Measurements from ENCODE around the gene ARRB2. TPM values are rescaled to one million over a fixed set of nuclear protein-coding genes. Genes with fewer than 3 reads are reported as not detected.
A peak's percentile ranks its signal among the peaks of the same experiment; 100 is the strongest.

The ARRB2 gene
- total RNA-seq, 1 experiment from 2014 or later: 10.5 TPM

DNA sequence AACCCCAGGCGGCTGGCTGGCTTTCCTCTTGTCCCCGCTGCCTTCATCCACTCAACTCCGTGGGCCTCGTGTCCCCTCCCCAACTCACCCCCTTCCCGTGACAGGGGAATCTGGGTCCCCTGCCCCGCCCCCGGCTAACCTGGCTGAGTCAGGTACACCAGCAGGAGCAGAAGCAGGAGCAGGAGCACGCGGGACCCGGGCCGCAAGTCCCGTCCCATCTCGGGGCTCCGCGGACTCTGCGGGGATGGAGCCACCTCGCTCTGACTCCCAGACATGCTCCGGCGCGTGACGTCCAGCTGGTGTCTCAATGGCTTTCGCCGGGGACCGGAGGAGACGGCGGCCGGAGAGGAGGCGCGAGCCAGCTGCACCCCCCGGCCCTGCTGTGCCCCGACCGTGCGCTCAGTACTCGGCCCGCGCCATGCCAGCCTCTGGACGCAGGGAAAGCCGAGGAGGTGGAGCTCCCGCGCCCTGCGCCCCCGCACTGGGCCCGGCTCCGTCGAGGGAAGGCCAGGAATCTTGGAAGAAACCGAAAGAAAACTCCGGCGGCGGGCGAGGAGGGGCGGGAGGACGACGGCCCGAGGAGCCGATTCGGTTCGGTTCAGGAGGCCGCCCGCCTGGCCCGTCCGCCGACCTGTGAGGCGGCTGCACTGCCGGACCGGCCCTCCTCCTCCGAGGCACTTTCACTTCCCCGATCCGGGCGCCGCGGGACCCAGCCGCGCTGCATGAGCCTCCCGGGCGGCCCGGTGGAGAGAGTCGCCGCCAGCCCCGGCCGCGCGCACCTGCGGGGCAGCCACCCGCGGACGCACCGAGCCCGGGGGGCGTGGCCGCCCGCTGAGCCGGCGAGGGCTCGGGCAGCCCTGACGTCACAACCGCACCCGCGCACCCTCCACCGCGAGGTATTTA lies 28.9 kb downstream of the ARRB2 start, which contains the start of the genes CXCL16 and ZMYND15:
Gene CXCL16 (minus strand): TSS at position 807 of the 903 bp plus-strand sequence. CDS start 589 bp downstream, at position 218.
Gene ZMYND15 (plus strand): TSS at position 712 of the 903 bp plus-strand sequence. CDS start 716 bp downstream, outside the sequence.
- Histone ChIP-seq H3K9me3 (no peaks in the 10 kb centered on the region), H3K4me3 (peak within 1 kb of the TSS; percentile 58), H3K36me3 (no peaks in the 10 kb centered on the region), H3K27me3 (no peaks in the 10 kb centered on the region)
- peak; percentile 56 for DNase-seq

DNA sequence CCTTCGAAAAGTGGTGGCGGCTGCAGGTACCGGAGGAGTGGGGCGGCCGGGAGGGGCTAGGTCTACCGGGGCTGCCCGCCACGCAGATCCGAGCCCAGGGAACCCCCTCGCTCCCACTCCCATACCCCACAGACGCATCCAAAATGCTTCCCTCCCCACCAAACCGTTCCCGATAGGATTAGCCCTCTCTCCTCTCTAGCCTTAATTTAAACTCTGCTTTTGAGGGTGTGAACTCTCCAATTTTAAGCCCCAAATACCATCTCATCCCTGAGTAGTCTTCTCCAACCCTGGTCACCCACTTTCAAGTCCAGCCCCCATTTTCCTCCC lies 29.6 kb downstream of the ARRB2 start:
- H3K9me3 ChIP-seq: no peaks in the 10 kb centered on the region
- no peaks in the 10 kb centered on the region for H3K27me3 ChIP-seq
- DNase-seq: no peak
- no peak overlapping the region for H3K4me3 ChIP-seq
- no peaks in the 10 kb centered on the region for H3K36me3 ChIP-seq

DNA sequence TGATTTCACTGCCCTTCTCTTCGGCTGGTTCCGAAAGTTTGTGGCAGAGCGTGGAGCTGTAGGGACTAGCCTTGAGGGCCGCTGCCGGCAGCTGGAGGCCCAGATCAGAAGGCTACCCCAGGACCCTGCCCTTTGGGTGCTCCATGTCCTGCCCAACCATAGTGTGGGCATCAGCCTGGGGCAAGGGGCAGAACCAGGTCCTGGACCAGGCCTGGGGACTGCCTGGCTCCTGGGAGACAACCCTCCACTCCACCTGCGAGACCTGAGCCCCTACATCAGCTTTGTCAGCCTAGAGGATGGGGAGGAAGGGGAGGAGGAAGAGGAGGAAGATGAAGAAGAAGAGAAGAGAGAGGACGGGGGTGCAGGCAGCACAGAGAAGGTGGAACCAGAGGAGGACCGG lies 30.2 kb downstream of the ARRB2 start:
- Histone ChIP-seq H3K27me3 (no peaks in the 10 kb centered on the region), H3K36me3 (no peaks in the 10 kb centered on the region), H3K4me3 (no peak overlapping the region), H3K9me3 (no peaks in the 10 kb centered on the region)
- DNase-seq: no peak

DNA sequence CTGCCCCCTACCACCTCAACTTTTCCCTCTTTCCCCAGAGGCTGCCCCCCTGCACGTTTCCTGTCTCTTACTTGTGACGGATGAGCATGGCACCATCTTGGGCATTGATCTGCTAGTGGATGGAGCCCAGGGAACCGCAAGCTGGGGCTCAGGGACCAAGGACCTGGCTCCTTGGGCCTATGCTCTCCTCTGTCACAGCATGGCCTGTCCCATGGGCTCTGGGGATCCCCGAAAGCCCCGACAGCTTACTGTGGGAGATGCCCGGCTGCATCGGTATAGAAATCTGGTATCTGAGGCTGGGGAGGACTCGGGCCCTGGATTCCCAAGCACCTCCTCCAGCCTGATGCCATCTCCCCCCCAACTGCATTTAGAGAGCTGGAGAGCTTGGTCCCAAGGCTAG lies 31.1 kb downstream of the ARRB2 start:
- H3K9me3 ChIP-seq: no peaks in the 10 kb centered on the region
- DNase-seq: no peak
- no peaks in the 10 kb centered on the region for H3K36me3 ChIP-seq
- no peaks in the 10 kb centered on the region for H3K27me3 ChIP-seq
- no peak overlapping the region for H3K4me3 ChIP-seq

GRCh38 chr17:4742133-4742532 lies 31.7 kb downstream of the ARRB2 start:
- Histone ChIP-seq H3K9me3 (no peaks in the 10 kb centered on the region), H3K27me3 (no peaks in the 10 kb centered on the region), H3K36me3 (no peaks in the 10 kb centered on the region), H3K4me3 (no peak overlapping the region)
- DNase-seq: peak; percentile 4

DNA sequence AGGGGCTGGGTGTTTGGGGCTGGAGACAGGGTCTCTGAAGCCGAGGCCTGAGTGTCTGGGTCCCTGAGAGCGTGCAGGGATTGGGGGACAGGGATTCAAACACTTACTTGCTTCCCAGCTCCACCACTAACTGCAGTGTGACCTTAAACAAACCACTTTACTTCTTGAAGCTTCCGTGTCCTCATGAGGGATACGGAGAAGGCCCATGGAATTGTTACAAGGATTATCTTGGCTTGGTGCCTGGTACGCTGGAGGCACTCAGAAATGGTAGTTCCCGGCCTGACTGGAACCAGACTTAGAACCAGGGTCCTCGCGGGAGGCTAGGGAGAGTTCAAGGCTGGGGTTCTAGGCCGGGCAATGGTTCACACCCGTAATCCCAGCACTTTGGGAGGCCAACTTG lies 32.2 kb downstream of the ARRB2 start:
- no peaks in the 10 kb centered on the region for H3K9me3 ChIP-seq
- no peaks in the 10 kb centered on the region for H3K27me3 ChIP-seq
- no peak overlapping the region for H3K4me3 ChIP-seq
- no peak for DNase-seq
- H3K36me3 ChIP-seq: no peaks in the 10 kb centered on the region

GRCh38 chr17:4743216-4743615 lies 32.8 kb downstream of the ARRB2 start:
- no peaks in the 10 kb centered on the region for H3K27me3 ChIP-seq

DNA sequence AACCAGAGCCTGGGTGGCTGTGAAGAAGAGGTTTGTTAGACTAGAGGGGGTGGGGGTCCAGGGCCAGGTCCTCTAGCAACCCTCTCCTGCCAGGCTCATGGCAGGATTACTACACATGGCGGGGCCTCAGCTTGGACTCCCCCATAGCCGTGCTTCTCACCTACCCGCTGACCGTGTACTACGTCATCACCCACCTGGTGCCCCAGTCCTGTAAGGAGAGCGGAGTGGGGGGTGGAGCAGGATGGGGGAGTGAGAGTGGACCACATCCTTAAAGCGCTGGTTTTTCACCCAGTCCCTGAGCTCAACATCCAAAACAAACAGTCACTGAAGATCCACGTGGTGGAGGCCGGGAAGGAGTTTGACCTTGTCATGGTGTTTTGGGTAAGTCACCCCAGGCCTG lies 33.5 kb downstream of the ARRB2 start:
- Histone ChIP-seq H3K36me3 (no peaks in the 10 kb centered on the region), H3K27me3 (no peaks in the 10 kb centered on the region), H3K4me3 (no peak overlapping the region), H3K9me3 (no peaks in the 10 kb centered on the region)
- DNase-seq: no peak

More at GRCh38 chr17:4743216-4743615, 32.8 kb downstream of the ARRB2 start:
- no peak for DNase-seq
- Histone ChIP-seq H3K36me3 (no peaks in the 10 kb centered on the region), H3K4me3 (no peak overlapping the region), H3K9me3 (no peaks in the 10 kb centered on the region)

DNA sequence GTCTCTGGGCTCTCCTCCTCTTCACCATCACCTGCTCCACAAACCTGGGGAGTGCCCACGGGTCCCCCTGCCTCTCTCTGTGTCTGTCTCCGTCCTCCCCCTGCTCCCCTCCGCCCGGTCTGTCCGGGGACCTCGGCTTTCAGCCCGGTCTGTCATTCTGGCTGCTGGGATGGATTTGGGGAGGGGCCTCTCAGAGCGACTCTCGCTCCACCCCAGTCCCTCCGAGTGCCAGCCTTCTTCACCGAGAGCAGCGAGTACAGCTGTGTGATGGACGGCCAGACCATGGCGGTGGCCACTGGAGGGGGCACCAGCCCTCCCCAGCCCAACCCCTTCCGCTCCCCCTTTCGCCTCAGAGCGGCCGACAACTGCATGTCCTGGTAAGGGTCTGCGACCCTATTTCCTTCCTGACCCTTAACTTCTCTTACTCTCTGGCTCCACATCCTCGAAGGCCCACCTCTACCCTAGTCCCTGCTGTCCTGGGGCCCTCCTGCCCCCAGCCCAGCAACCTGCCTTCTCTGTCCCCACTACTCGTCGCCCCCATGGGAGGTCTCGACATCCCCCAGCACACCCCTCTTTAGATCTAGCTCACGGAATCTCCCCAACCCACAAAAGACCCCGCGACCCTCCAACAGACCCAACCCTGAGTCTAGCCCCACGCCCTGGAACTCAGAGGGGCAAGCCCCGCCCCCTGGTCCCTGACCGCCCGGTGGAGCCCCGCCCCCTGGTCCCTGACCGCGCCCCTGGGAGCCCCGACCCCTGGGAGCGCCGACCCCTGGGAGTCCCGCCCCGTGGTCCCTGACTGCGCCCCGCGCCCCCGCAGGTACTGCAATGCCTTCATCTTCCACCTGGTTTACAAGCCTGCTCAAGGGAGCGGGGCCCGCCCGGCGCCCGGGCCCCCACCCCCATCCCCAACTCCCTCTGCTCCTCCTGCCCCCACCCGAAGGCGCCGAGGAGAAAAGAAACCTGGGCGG lies 34.9 kb downstream of the ARRB2 start:
- H3K4me3 ChIP-seq: no peak overlapping the region
- no peak for DNase-seq
- H3K9me3 ChIP-seq: no peaks in the 10 kb centered on the region
- H3K27me3 ChIP-seq: no peaks in the 10 kb centered on the region
- no peaks in the 10 kb centered on the region for H3K36me3 ChIP-seq

DNA sequence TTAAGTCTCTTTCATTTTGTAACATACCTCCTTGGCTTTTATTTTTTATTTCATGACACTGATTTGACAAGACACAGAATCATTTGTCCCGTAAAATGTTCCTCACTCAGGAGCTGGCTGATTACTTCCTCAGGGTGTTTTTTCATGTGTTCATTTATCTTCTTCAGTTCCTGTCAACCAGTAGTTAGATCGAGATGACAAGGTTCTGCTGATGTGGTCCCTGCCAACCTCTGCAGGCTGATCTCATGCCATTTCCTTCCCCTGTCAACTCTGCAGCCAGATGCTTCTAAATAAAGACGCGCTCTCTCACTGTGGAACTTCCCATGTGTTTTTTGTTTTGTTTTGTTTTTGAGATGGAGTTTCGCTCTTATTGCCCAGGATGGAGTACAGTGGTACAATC lies 37.4 kb downstream of the ARRB2 start:
- Histone ChIP-seq H3K27me3 (peaks cover 6% of the 10 kb centered on the region), H3K9me3 (no peaks in the 10 kb centered on the region), H3K4me3 (no peak overlapping the region), H3K36me3 (no peaks in the 10 kb centered on the region)
- DNase-seq: no peak

DNA sequence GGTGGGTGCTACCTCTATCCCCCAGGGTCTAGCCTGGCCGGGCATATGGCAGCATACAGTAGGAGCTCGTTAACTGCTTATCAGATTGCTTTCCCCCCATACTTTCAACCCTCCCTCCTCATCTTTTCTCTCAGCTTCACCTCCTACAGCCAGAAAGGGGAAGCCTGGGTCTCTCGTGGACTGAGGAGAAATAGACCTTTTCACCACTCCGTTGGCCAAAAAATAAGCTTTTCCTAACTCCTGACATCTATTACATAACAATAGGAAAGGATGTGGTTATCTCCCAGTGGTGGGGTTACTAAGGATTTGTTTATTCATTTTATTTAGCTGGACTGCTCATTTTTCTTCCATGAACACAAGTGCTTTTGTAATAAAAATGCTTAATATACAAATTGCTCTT lies 38.3 kb downstream of the ARRB2 start:
- DNase-seq: no peak
- H3K9me3 ChIP-seq: no peaks in the 10 kb centered on the region
- H3K4me3 ChIP-seq: no peak overlapping the region
- H3K27me3 ChIP-seq: peaks cover 6% of the 10 kb centered on the region
- H3K36me3 ChIP-seq: no peaks in the 10 kb centered on the region

DNA sequence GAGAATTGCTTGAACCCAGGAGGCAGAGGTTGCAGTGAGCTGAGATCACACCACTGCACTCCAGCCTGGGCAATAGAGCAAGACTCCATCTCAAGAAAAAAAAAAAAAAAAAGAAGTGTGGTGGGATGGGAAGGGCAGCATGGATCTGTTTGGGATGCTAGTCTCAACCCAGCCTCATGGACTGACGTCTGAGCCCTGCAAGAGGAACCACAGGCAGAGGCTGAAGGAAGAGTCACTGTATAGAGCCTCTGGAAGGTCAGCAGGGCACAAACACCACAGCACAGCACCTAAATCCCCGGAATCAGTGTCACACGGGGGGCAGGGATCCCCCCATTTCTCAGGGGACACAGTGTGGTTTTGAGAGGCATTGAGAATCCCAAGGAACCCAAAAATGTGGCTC lies 40.2 kb downstream of the ARRB2 start:
- Histone ChIP-seq H3K36me3 (no peaks in the 10 kb centered on the region), H3K27me3 (peaks cover 15% of the 10 kb centered on the region), H3K9me3 (no peaks in the 10 kb centered on the region), H3K4me3 (no peak overlapping the region)
- no peak for DNase-seq

DNA sequence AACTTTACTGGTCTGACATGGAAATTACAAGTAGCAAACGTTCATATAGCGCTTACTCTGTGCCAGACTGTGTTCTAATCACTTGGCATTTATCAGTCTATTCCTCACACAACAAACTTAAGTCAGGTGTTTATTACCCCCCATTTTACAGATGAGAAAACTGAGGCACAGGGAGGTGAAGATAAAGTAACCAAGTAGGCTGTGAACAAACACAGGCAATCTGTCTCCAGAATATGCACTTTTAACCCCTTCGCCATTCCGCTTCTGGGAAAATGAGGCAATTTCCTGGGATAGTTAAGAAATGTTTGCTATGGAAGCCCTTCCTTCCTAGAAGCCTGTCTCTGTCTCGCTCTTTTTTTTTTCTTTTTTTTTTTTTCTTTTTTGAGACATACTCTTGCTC lies 41.5 kb downstream of the ARRB2 start:
- Histone ChIP-seq H3K27me3 (peaks cover 15% of the 10 kb centered on the region), H3K4me3 (no peak overlapping the region), H3K9me3 (no peaks in the 10 kb centered on the region), H3K36me3 (no peaks in the 10 kb centered on the region)
- no peak for DNase-seq

DNA sequence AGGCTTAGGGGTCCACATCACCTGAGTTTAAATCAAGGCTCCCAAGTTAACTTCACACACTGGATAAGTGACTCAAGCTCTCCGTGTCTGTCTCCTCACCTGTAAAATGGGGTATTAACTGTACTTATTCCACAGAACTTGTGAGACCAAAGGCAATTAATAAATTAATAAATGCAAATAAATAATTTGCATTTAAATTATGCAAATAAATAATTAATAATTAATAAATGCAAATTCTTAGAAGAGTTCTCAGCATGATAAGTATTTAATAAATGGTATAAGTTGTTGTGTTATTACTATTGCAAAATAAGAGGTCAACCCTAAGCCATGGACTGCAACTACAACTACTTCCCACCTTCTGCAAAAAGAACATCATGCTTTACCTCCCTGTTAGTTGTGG lies 43.0 kb downstream of the ARRB2 start:
- Histone ChIP-seq H3K9me3 (no peaks in the 10 kb centered on the region), H3K27me3 (peaks cover 15% of the 10 kb centered on the region), H3K4me3 (no peak overlapping the region), H3K36me3 (no peaks in the 10 kb centered on the region)
- DNase-seq: no peak

GRCh38 chr17:4759776-4760236 lies 49.4 kb downstream of the ARRB2 start:
- DNase-seq: no peak
- no peaks in the 10 kb centered on the region for H3K36me3 ChIP-seq
- H3K9me3 ChIP-seq: no peaks in the 10 kb centered on the region
- H3K4me3 ChIP-seq: no peak overlapping the region
- H3K27me3 ChIP-seq: peaks cover 4% of the 10 kb centered on the region; the same call in 1 of the 2 replicates

DNA sequence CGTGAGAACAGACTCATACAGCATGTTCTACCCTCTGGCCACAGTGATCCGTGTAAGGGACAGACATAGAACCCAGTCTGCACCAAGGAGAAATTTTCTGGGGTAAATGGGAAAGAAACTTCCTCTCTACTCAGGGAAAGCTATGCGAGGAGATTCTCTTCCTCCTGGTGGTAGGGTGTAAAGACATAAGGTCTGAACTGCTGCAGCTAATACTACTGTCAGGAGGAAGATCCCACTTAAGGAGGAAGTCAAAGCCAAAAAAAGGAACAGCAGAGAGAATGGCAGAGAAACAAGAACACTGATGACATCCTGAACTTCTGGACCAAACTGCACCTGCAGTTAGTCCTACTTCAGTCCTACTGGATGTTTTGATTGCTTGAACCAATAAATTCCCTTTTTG lies 54.2 kb downstream of the ARRB2 start:
- DNase-seq: no peak
- no peaks in the 10 kb centered on the region for H3K36me3 ChIP-seq
- H3K4me3 ChIP-seq: no peak overlapping the region
- H3K9me3 ChIP-seq: no peaks in the 10 kb centered on the region
- H3K27me3 ChIP-seq: no peaks in the 10 kb centered on the region

- no peaks in the 10 kb centered on the region for H3K36me3 ChIP-seq
- no peak overlapping the region for H3K4me3 ChIP-seq
- H3K9me3 ChIP-seq: no peaks in the 10 kb centered on the region
- H3K27me3 ChIP-seq: no peaks in the 10 kb centered on the region
- no peak for DNase-seq
These were observed 55.8 kb downstream of the ARRB2 start for GRCh38 chr17:4766201-4766600.

Measured in MG63 (cell line).